Measurements from ENCODE around the gene SUSD5. TPM values are rescaled to one million over a fixed set of nuclear protein-coding genes. Genes with fewer than 3 reads are reported as not detected.

Gene SUSD5
- total RNA-seq, 1 experiment from 2014 or later = 1.2 TPM

DNA sequence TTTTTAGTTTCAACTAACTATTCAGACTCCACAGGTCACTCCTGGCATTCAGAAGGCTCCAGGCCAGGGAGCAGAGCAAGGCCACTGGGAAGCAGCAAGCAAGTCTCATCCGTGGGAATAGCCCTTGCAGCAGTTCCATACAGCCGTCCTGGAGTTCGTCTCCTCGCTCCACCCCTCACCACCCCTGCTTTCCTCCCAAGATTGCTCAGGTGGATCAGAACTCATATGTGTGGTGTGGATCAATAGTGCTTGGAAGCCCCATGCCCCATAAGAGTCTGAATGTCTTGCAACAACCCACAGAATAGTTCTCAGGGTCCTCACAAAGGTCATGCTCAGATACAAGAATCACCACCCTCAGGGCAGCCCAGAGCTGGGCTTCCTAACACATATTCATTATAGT is 44.5 kb downstream of the SUSD5 start:
- no peaks in the 10 kb centered on the region for H3K4me1 Mint-ChIP-seq
- CTCF ChIA-PET = interaction anchor here (1.1 to 1.7 kb wide), 2 partner anchors 30 to 199 kb away, joined by 4 read pairs; no protein-coding TSS in a partner anchor
- no peak overlapping the region for H3K4me3 Mint-ChIP-seq
- no peaks in the 10 kb centered on the region for H3K27me3 Mint-ChIP-seq (ENCODE audit: low read depth)
- TF ChIP-seq ZNF317 (CRISPR knock-in tag; IDR thresholded peaks at IDR 0.05; ENCODE audit: borderline replicate concordance, low read depth) (no peak), ZNF232 (CRISPR knock-in tag; IDR thresholded peaks at IDR 0.05) (no peak), FOXJ3 (CRISPR knock-in tag; IDR thresholded peaks at IDR 0.05; ENCODE audit: borderline replicate concordance) (no peak), TP53 (CRISPR knock-in tag; IDR thresholded peaks at IDR 0.05) (no peak), FOXK1 (CRISPR knock-in tag; IDR thresholded peaks at IDR 0.05) (no peak), ZBTB21 (CRISPR knock-in tag; IDR thresholded peaks at IDR 0.05; ENCODE audit: borderline replicate concordance) (no peak), ZNF416 (CRISPR knock-in tag; IDR thresholded peaks at IDR 0.05) (no peak)
- TF ChIP-seq, protein P1, sequence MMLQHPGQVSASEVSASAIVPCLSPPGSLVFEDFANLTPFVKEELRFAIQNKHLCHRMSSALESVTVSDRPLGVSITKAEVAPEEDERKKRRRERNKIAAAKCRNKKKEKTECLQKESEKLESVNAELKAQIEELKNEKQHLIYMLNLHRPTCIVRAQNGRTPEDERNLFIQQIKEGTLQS (CRISPR knock-in tag; conservative IDR thresholded peaks at IDR 0.05) = no peak
- TF ChIP-seq, protein P2, sequence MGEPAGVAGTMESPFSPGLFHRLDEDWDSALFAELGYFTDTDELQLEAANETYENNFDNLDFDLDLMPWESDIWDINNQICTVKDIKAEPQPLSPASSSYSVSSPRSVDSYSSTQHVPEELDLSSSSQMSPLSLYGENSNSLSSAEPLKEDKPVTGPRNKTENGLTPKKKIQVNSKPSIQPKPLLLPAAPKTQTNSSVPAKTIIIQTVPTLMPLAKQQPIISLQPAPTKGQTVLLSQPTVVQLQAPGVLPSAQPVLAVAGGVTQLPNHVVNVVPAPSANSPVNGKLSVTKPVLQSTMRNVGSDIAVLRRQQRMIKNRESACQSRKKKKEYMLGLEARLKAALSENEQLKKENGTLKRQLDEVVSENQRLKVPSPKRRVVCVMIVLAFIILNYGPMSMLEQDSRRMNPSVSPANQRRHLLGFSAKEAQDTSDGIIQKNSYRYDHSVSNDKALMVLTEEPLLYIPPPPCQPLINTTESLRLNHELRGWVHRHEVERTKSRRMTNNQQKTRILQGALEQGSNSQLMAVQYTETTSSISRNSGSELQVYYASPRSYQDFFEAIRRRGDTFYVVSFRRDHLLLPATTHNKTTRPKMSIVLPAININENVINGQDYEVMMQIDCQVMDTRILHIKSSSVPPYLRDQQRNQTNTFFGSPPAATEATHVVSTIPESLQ (CRISPR knock-in tag; IDR thresholded peaks at IDR 0.05) = no peak
- H3K27ac Mint-ChIP-seq = no peak overlapping the region
- no peak for DNase-seq (ENCODE audit: low spot score)
- H3K36me3 Mint-ChIP-seq = no peaks in the 10 kb centered on the region
- peaks cover 7% of the 10 kb centered on the region; the same call in 1 of the 2 replicates for H3K9me3 Mint-ChIP-seq
- POLR2A ChIA-PET = no interaction called here
- no peak for ATAC-seq

DNA sequence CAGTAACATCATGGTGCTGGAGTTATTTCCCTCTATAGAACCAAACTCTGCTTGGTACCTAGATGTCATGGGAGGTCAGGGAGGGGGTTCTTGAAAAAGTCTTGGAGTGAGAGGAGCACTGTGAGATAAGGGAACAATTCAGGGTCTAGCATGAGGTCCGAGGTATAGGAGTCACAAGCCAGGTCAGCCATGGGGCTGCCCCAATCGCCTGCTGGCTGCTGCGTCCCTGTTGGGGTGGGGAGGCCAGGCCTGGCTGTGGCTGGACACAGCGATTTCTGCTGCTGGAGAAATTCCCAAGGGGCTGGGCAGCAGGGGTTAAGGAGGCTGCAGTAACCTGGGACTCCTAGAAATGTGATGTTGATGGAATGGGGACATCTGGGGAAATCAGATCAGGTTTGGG is 44.9 kb downstream of the SUSD5 start:
- ATAC-seq (no peak), DNase-seq (ENCODE audit: low spot score) (no peak)
- no peaks in the 10 kb centered on the region for H3K4me1 Mint-ChIP-seq
- no peaks in the 10 kb centered on the region for H3K36me3 Mint-ChIP-seq
- H3K4me3 Mint-ChIP-seq = no peak overlapping the region
- CTCF ChIA-PET = interaction anchor here (1.7 kb wide), 1 partner anchor 199 kb away, joined by 4 read pairs; no protein-coding TSS in a partner anchor
- POLR2A ChIA-PET = no interaction called here
- H3K27ac Mint-ChIP-seq = no peak overlapping the region
- no peaks in the 10 kb centered on the region for H3K27me3 Mint-ChIP-seq (ENCODE audit: low read depth)
- H3K9me3 Mint-ChIP-seq = peaks cover 5% of the 10 kb centered on the region; the same call in 1 of the 2 replicates
- TF ChIP-seq, protein P3, sequence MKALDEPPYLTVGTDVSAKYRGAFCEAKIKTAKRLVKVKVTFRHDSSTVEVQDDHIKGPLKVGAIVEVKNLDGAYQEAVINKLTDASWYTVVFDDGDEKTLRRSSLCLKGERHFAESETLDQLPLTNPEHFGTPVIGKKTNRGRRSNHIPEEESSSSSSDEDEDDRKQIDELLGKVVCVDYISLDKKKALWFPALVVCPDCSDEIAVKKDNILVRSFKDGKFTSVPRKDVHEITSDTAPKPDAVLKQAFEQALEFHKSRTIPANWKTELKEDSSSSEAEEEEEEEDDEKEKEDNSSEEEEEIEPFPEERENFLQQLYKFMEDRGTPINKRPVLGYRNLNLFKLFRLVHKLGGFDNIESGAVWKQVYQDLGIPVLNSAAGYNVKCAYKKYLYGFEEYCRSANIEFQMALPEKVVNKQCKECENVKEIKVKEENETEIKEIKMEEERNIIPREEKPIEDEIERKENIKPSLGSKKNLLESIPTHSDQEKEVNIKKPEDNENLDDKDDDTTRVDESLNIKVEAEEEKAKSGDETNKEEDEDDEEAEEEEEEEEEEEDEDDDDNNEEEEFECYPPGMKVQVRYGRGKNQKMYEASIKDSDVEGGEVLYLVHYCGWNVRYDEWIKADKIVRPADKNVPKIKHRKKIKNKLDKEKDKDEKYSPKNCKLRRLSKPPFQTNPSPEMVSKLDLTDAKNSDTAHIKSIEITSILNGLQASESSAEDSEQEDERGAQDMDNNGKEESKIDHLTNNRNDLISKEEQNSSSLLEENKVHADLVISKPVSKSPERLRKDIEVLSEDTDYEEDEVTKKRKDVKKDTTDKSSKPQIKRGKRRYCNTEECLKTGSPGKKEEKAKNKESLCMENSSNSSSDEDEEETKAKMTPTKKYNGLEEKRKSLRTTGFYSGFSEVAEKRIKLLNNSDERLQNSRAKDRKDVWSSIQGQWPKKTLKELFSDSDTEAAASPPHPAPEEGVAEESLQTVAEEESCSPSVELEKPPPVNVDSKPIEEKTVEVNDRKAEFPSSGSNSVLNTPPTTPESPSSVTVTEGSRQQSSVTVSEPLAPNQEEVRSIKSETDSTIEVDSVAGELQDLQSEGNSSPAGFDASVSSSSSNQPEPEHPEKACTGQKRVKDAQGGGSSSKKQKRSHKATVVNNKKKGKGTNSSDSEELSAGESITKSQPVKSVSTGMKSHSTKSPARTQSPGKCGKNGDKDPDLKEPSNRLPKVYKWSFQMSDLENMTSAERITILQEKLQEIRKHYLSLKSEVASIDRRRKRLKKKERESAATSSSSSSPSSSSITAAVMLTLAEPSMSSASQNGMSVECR (CRISPR knock-in tag; IDR thresholded peaks at IDR 0.05; ENCODE audit: borderline replicate concordance) = no peak
- TF ChIP-seq TP53 (CRISPR knock-in tag; IDR thresholded peaks at IDR 0.05) (no peak), KAT7 (CRISPR knock-in tag; IDR thresholded peaks at IDR 0.05; ENCODE audit: borderline replicate concordance) (no peak), GTF2I (CRISPR knock-in tag; conservative IDR thresholded peaks at IDR 0.05) (no peak), RORB (CRISPR knock-in tag; IDR thresholded peaks at IDR 0.05) (no peak), NR3C1 (CRISPR knock-in tag; conservative IDR thresholded peaks at IDR 0.05; ENCODE audit: low read depth) (no peak), PRRX2 (CRISPR knock-in tag; IDR thresholded peaks at IDR 0.05) (no peak), CREM (CRISPR knock-in tag; IDR thresholded peaks at IDR 0.05) (no peak)
- TF ChIP-seq, protein P4, sequence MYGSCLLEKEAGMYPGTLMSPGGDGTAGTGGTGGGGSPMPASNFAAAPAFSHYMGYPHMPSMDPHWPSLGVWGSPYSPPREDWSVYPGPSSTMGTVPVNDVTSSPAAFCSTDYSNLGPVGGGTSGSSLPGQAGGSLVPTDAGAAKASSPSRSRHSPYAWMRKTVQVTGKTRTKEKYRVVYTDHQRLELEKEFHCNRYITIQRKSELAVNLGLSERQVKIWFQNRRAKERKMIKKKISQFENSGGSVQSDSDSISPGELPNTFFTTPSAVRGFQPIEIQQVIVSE (CRISPR knock-in tag; IDR thresholded peaks at IDR 0.05; ENCODE audit: borderline replicate concordance) = no peak
- TF ChIP-seq, protein P5, sequence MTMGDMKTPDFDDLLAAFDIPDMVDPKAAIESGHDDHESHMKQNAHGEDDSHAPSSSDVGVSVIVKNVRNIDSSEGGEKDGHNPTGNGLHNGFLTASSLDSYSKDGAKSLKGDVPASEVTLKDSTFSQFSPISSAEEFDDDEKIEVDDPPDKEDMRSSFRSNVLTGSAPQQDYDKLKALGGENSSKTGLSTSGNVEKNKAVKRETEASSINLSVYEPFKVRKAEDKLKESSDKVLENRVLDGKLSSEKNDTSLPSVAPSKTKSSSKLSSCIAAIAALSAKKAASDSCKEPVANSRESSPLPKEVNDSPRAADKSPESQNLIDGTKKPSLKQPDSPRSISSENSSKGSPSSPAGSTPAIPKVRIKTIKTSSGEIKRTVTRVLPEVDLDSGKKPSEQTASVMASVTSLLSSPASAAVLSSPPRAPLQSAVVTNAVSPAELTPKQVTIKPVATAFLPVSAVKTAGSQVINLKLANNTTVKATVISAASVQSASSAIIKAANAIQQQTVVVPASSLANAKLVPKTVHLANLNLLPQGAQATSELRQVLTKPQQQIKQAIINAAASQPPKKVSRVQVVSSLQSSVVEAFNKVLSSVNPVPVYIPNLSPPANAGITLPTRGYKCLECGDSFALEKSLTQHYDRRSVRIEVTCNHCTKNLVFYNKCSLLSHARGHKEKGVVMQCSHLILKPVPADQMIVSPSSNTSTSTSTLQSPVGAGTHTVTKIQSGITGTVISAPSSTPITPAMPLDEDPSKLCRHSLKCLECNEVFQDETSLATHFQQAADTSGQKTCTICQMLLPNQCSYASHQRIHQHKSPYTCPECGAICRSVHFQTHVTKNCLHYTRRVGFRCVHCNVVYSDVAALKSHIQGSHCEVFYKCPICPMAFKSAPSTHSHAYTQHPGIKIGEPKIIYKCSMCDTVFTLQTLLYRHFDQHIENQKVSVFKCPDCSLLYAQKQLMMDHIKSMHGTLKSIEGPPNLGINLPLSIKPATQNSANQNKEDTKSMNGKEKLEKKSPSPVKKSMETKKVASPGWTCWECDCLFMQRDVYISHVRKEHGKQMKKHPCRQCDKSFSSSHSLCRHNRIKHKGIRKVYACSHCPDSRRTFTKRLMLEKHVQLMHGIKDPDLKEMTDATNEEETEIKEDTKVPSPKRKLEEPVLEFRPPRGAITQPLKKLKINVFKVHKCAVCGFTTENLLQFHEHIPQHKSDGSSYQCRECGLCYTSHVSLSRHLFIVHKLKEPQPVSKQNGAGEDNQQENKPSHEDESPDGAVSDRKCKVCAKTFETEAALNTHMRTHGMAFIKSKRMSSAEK (CRISPR knock-in tag; IDR thresholded peaks at IDR 0.05; ENCODE audit: borderline replicate concordance) = no peak
- TF ChIP-seq, protein P6, sequence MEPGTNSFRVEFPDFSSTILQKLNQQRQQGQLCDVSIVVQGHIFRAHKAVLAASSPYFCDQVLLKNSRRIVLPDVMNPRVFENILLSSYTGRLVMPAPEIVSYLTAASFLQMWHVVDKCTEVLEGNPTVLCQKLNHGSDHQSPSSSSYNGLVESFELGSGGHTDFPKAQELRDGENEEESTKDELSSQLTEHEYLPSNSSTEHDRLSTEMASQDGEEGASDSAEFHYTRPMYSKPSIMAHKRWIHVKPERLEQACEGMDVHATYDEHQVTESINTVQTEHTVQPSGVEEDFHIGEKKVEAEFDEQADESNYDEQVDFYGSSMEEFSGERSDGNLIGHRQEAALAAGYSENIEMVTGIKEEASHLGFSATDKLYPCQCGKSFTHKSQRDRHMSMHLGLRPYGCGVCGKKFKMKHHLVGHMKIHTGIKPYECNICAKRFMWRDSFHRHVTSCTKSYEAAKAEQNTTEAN (CRISPR knock-in tag; IDR thresholded peaks at IDR 0.05) = no peak
- TF ChIP-seq, protein P7, sequence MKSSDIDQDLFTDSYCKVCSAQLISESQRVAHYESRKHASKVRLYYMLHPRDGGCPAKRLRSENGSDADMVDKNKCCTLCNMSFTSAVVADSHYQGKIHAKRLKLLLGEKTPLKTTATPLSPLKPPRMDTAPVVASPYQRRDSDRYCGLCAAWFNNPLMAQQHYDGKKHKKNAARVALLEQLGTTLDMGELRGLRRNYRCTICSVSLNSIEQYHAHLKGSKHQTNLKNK (CRISPR knock-in tag; IDR thresholded peaks at IDR 0.05) = no peak
